ENCODE measurements around the gene OVAAL. TPM values are rescaled to one million over a fixed set of nuclear protein-coding genes. Genes with fewer than 3 reads are reported as not detected.

OVAAL gene
- total RNA-seq, 1 experiment from 2014 or later: 3.6 TPM

- peak; percentile 88 for DNase-seq
- no peak overlapping the region for H3K9ac ChIP-seq (ENCODE audit: low read length)
Measured at GRCh38 chr1:180533266-180533987, 25.3 kb upstream of the OVAAL start.

GRCh38 chr1:180534214-180534613 is 24.6 kb upstream of the OVAAL start:
- no peaks in the 10 kb centered on the region for H3K27me3 ChIP-seq (ENCODE audit: low read length)
- H3K4me3 ChIP-seq (ENCODE audit: low read length): no peak overlapping the region
- peaks cover 19% of the 10 kb centered on the region for H3K4me1 ChIP-seq (ENCODE audit: low read length)
- no peak overlapping the region for H3K27ac ChIP-seq (ENCODE audit: low read length)
- no peaks in the 10 kb centered on the region for H3K36me3 ChIP-seq (ENCODE audit: insufficient read depth, low read length)
- no peak overlapping the region for H3K9ac ChIP-seq (ENCODE audit: low read length)
- no peak overlapping the region for H3K4me2 ChIP-seq (ENCODE audit: low read depth, low read length, poor library complexity, severe bottlenecking)
- no peaks in the 10 kb centered on the region for H3K9me3 ChIP-seq (ENCODE audit: low read length)
- no peak overlapping the region for H2AFZ ChIP-seq (ENCODE audit: low read length)
- H3K9me2 ChIP-seq (replicated peaks; ENCODE audit: insufficient read depth, low read length): no peaks in the 10 kb centered on the region
- H4K20me1 ChIP-seq (ENCODE audit: insufficient read depth, low read depth, low read length): no peaks in the 10 kb centered on the region
- no peaks in the 10 kb centered on the region for H3K79me2 ChIP-seq (ENCODE audit: low read length)
- no peak for DNase-seq

More at GRCh38 chr1:180533266-180533987, 25.3 kb upstream of the OVAAL start:
- no peak overlapping the region for H3K27ac ChIP-seq (ENCODE audit: low read length)
- H3K27me3 ChIP-seq (ENCODE audit: low read length): no peaks in the 10 kb centered on the region
- no peaks in the 10 kb centered on the region for H3K79me2 ChIP-seq (ENCODE audit: low read length)
- no peaks in the 10 kb centered on the region for H3K9me2 ChIP-seq (replicated peaks; ENCODE audit: insufficient read depth, low read length)
- no peaks in the 10 kb centered on the region for H4K20me1 ChIP-seq (ENCODE audit: insufficient read depth, low read depth, low read length)
- peaks cover 19% of the 10 kb centered on the region for H3K4me1 ChIP-seq (ENCODE audit: low read length)
- peak overlapping the region; percentile 21 for H3K4me2 ChIP-seq (ENCODE audit: low read depth, low read length, poor library complexity, severe bottlenecking)
- peak overlapping the region; percentile 72; the same call in 1 of the 2 replicates for H2AFZ ChIP-seq (ENCODE audit: low read length)
- no peaks in the 10 kb centered on the region for H3K36me3 ChIP-seq (ENCODE audit: insufficient read depth, low read length)
- H3K9me3 ChIP-seq (ENCODE audit: low read length): no peaks in the 10 kb centered on the region
- H3K4me3 ChIP-seq (ENCODE audit: low read length): no peak overlapping the region

- no peak overlapping the region for H2AFZ ChIP-seq (ENCODE audit: low read length)
- H3K4me1 ChIP-seq (ENCODE audit: low read length): peaks cover 19% of the 10 kb centered on the region
- no peaks in the 10 kb centered on the region for H3K79me2 ChIP-seq (ENCODE audit: low read length)
- H3K36me3 ChIP-seq (ENCODE audit: insufficient read depth, low read length): no peaks in the 10 kb centered on the region
- H3K9me2 ChIP-seq (replicated peaks; ENCODE audit: insufficient read depth, low read length): no peaks in the 10 kb centered on the region
- H3K27me3 ChIP-seq (ENCODE audit: low read length): no peaks in the 10 kb centered on the region
- no peak overlapping the region for H3K4me2 ChIP-seq (ENCODE audit: low read depth, low read length, poor library complexity, severe bottlenecking)
- no peaks in the 10 kb centered on the region for H4K20me1 ChIP-seq (ENCODE audit: insufficient read depth, low read depth, low read length)
- no peak overlapping the region for H3K9ac ChIP-seq (ENCODE audit: low read length)
- DNase-seq: no peak
- H3K27ac ChIP-seq (ENCODE audit: low read length): no peak overlapping the region
- no peak overlapping the region for H3K4me3 ChIP-seq (ENCODE audit: low read length)
- H3K9me3 ChIP-seq (ENCODE audit: low read length): no peaks in the 10 kb centered on the region
Measured at GRCh38 chr1:180535418-180535999, 23.3 kb upstream of the OVAAL start.

GRCh38 chr1:180536821-180537372 is 21.9 kb upstream of the OVAAL start:
- Histone ChIP-seq H3K79me2 (ENCODE audit: low read length) (no peaks in the 10 kb centered on the region), H3K27me3 (ENCODE audit: low read length) (no peaks in the 10 kb centered on the region), H3K4me1 (ENCODE audit: low read length) (peaks cover 19% of the 10 kb centered on the region), H3K4me2 (ENCODE audit: low read depth, low read length, poor library complexity, severe bottlenecking) (peak overlapping the region; percentile 59), H4K20me1 (ENCODE audit: insufficient read depth, low read depth, low read length) (no peaks in the 10 kb centered on the region), H3K9ac (ENCODE audit: low read length) (peak overlapping the region; percentile 45), H3K27ac (ENCODE audit: low read length) (no peak overlapping the region), H3K4me3 (ENCODE audit: low read length) (peak overlapping the region; percentile 41), H3K36me3 (ENCODE audit: insufficient read depth, low read length) (no peaks in the 10 kb centered on the region), H2AFZ (ENCODE audit: low read length) (peak overlapping the region; percentile 71), H3K9me3 (ENCODE audit: low read length) (no peaks in the 10 kb centered on the region), H3K9me2 (replicated peaks; ENCODE audit: insufficient read depth, low read length) (no peaks in the 10 kb centered on the region)
- DNase-seq: no peak

- no peak overlapping the region for H3K4me2 ChIP-seq (ENCODE audit: low read depth, low read length, poor library complexity, severe bottlenecking)
- no peak for DNase-seq
- H3K9me2 ChIP-seq (replicated peaks; ENCODE audit: insufficient read depth, low read length): no peaks in the 10 kb centered on the region
- no peak overlapping the region for H2AFZ ChIP-seq (ENCODE audit: low read length)
- no peak overlapping the region for H3K9ac ChIP-seq (ENCODE audit: low read length)
- no peaks in the 10 kb centered on the region for H3K9me3 ChIP-seq (ENCODE audit: low read length)
- H4K20me1 ChIP-seq (ENCODE audit: insufficient read depth, low read depth, low read length): no peaks in the 10 kb centered on the region
- H3K27ac ChIP-seq (ENCODE audit: low read length): no peak overlapping the region
- H3K4me3 ChIP-seq (ENCODE audit: low read length): no peak overlapping the region
- no peaks in the 10 kb centered on the region for H3K36me3 ChIP-seq (ENCODE audit: insufficient read depth, low read length)
- H3K4me1 ChIP-seq (ENCODE audit: low read length): peaks cover 16% of the 10 kb centered on the region
- no peaks in the 10 kb centered on the region for H3K79me2 ChIP-seq (ENCODE audit: low read length)
- H3K27me3 ChIP-seq (ENCODE audit: low read length): no peaks in the 10 kb centered on the region
Measured at GRCh38 chr1:180539136-180539535, 19.6 kb upstream of the OVAAL start.

GRCh38 chr1:180540697-180541594 is 17.8 kb upstream of the OVAAL start:
- Histone ChIP-seq H3K36me3 (ENCODE audit: insufficient read depth, low read length) (no peaks in the 10 kb centered on the region), H3K4me2 (ENCODE audit: low read depth, low read length, poor library complexity, severe bottlenecking) (no peak overlapping the region), H4K20me1 (ENCODE audit: insufficient read depth, low read depth, low read length) (no peaks in the 10 kb centered on the region), H3K9ac (ENCODE audit: low read length) (no peak overlapping the region), H3K9me3 (ENCODE audit: low read length) (no peaks in the 10 kb centered on the region), H3K9me2 (replicated peaks; ENCODE audit: insufficient read depth, low read length) (no peaks in the 10 kb centered on the region), H3K4me3 (ENCODE audit: low read length) (no peak overlapping the region), H3K27ac (ENCODE audit: low read length) (no peak overlapping the region), H3K79me2 (ENCODE audit: low read length) (no peaks in the 10 kb centered on the region), H3K4me1 (ENCODE audit: low read length) (peaks cover 14% of the 10 kb centered on the region), H2AFZ (ENCODE audit: low read length) (no peak overlapping the region), H3K27me3 (ENCODE audit: low read length) (no peaks in the 10 kb centered on the region)
- no peak for DNase-seq

GRCh38 chr1:180542113-180542837 is 16.5 kb upstream of the OVAAL start:
- H3K4me1 ChIP-seq (ENCODE audit: low read length): peaks cover 1% of the 10 kb centered on the region; the same call in 1 of the 2 replicates
- no peak overlapping the region; the same call in 1 of the 2 replicates for H2AFZ ChIP-seq (ENCODE audit: low read length)
- H3K27ac ChIP-seq (ENCODE audit: low read length): no peak overlapping the region
- no peaks in the 10 kb centered on the region for H3K27me3 ChIP-seq (ENCODE audit: low read length)
- no peaks in the 10 kb centered on the region for H3K79me2 ChIP-seq (ENCODE audit: low read length)
- H3K9me2 ChIP-seq (replicated peaks; ENCODE audit: insufficient read depth, low read length): no peaks in the 10 kb centered on the region
- no peaks in the 10 kb centered on the region for H3K9me3 ChIP-seq (ENCODE audit: low read length)
- no peak overlapping the region for H3K4me3 ChIP-seq (ENCODE audit: low read length)
- H3K36me3 ChIP-seq (ENCODE audit: insufficient read depth, low read length): no peaks in the 10 kb centered on the region
- no peak overlapping the region for H3K9ac ChIP-seq (ENCODE audit: low read length)
- no peak for DNase-seq
- H4K20me1 ChIP-seq (ENCODE audit: insufficient read depth, low read depth, low read length): no peaks in the 10 kb centered on the region
- H3K4me2 ChIP-seq (ENCODE audit: low read depth, low read length, poor library complexity, severe bottlenecking): no peak overlapping the region

All from Karpas-422 (cell line).